H1 (cell line): Measurements from ENCODE around the gene PPP4R1. TPM values are rescaled to one million over a fixed set of nuclear protein-coding genes. Genes with fewer than 3 reads are reported as not detected.

ENCODE experiments used
- CTCF ChIA-PET: fragments of 300-600 bp; sonication (Branson Sonifier 250); formaldehyde crosslinking; loops from one replicate; lab custom pipeline; 2021; ENCODE audit not compliant: partially characterized antibody; lab: Charles Lee
- POLR2A ChIA-PET: fragments of 300-600 bp; sonication (Branson Sonifier 250); formaldehyde crosslinking; loops from one replicate; lab custom pipeline; 2021; ENCODE audit warnings: inconsistent platforms; ENCODE audit not compliant: partially characterized antibody; lab: Charles Lee
- DNase-seq, 2 experiments: peaks; one replicate each; pipeline versions ENCODE4 v3.0.0 to v3.0.0-alpha.2; 2010 to 2022; ENCODE audit warnings: low spot score in 2 of 2, low read depth in 1 of 2, mixed read lengths in 1 of 2
- FAIRE-seq: peaks from 2 replicates; lab custom pipeline; 2011; peaks lifted over from hg19 to GRCh38; lab: Jason Lieb, UNC
- H2AFZ ChIP-seq: 2 replicates; pipeline ENCODE4 v1.8.1; 2012; ENCODE audit warnings: low read length, inconsistent platforms
- H2AK5ac ChIP-seq: 2 replicates; pipeline ENCODE4 v1.6.1; 2013; ENCODE audit warnings: low read depth, low read length
- H2BK120ac ChIP-seq: replicated peaks from 2 replicates; pipeline ENCODE3; 2013; ENCODE audit warnings: low read depth, low read length, inconsistent platforms
- H2BK12ac ChIP-seq: 2 replicates; pipeline ENCODE4 v1.6.1; 2013; ENCODE audit warnings: low read depth, low read length
- H2BK15ac ChIP-seq: 2 replicates; pipeline ENCODE4 v1.6.1; 2013; ENCODE audit warnings: low read length
- H2BK20ac ChIP-seq: 2 replicates; pipeline ENCODE4 v1.6.1; 2013; ENCODE audit warnings: low read length
- H2BK5ac ChIP-seq: 2 replicates; pipeline ENCODE4 v1.6.1; 2013; ENCODE audit warnings: low read depth, low read length
- H3K14ac ChIP-seq: 2 replicates; pipeline ENCODE4 v1.6.1; 2013; ENCODE audit warnings: inconsistent platforms; ENCODE audit not compliant: insufficient read length
- H3K18ac ChIP-seq: 2 replicates; pipeline ENCODE4 v1.6.1; 2013; ENCODE audit warnings: low read length; ENCODE audit errors: extremely low read depth
- H3K23ac ChIP-seq: 2 replicates; pipeline ENCODE4 v1.6.1; 2013; ENCODE audit warnings: inconsistent platforms; ENCODE audit not compliant: insufficient read length
- H3K23me2 ChIP-seq: 2 replicates; pipeline ENCODE4 v1.6.1; 2013; ENCODE audit warnings: low read depth, low read length
- H3K27ac ChIP-seq: 2 replicates; pipeline ENCODE4 v1.6.1; 2011; ENCODE audit warnings: low read depth, low read length, inconsistent platforms
- H3K27me3 ChIP-seq, 4 experiments: replicated peaks in 1 of 4; 1 replicate in 1 of 4; 2 replicates in 3 of 4; pipeline versions ENCODE4 v1.6.1 to v1.8.1; 2011 to 2013; ENCODE audit warnings: low read length in 3 of 4, mild to moderate bottlenecking in 3 of 4, inconsistent platforms in 2 of 4, mixed read lengths in 2 of 4, moderate library complexity in 1 of 4; ENCODE audit not compliant: control insufficient read depth in 3 of 4, insufficient read depth in 3 of 4; ENCODE audit errors: extremely low read depth in 1 of 4
- H3K36me3 ChIP-seq, 4 experiments: 2 replicates each; pipeline versions ENCODE4 v1.6.1 to v1.8.1; 2011 to 2013; ENCODE audit warnings: mild to moderate bottlenecking in 4 of 4, low read length in 3 of 4, moderate library complexity in 2 of 4, control low read depth in 1 of 4, inconsistent platforms in 1 of 4; ENCODE audit not compliant: insufficient read depth in 4 of 4, control insufficient read depth in 2 of 4
- H3K4ac ChIP-seq: replicated peaks from 2 replicates; pipeline ENCODE3; 2013; ENCODE audit warnings: low read length, low read depth, mixed read lengths, inconsistent platforms; ENCODE audit not compliant: insufficient read length
- H3K4me1 ChIP-seq, 4 experiments: replicated peaks in 1 of 4; 1 replicate in 1 of 4; 2 replicates in 3 of 4; pipeline versions ENCODE4 v1.6.1 to v1.8.1; 2011 to 2013; ENCODE audit warnings: low read length in 3 of 4, inconsistent platforms in 2 of 4, mixed read lengths in 1 of 4; ENCODE audit not compliant: insufficient read depth in 4 of 4, control insufficient read depth in 3 of 4
- H3K4me2 ChIP-seq, 2 experiments: 2 replicates each; pipeline versions ENCODE4 v1.6.1 to v1.8.1; 2011 to 2013; ENCODE audit warnings: low read depth in 2 of 2, low read length in 2 of 2, control low read depth in 1 of 2, inconsistent platforms in 1 of 2, mild to moderate bottlenecking in 1 of 2; ENCODE audit not compliant: insufficient read depth in 1 of 2
- H3K4me3 ChIP-seq, 4 experiments: fragments of 200-600, 300-600 bp in 1 of 4; sonication (generic), shearing (Covaris generic), sonication (Bioruptor Twin) in 1 of 4; 2 replicates each; pipeline versions ENCODE4 v1.5.1 to v1.8.1; 2011 to 2016; ENCODE audit warnings: low read length in 4 of 4, low read depth in 3 of 4, control low read depth in 2 of 4, inconsistent platforms in 2 of 4, mild to moderate bottlenecking in 2 of 4, mixed read lengths in 1 of 4, moderate library complexity in 1 of 4; ENCODE audit not compliant: insufficient read depth in 2 of 4; ENCODE audit errors: extremely low read depth in 1 of 4
- H3K56ac ChIP-seq: replicated peaks from 2 replicates; pipeline ENCODE3; 2013; ENCODE audit warnings: low read depth, mild to moderate bottlenecking, mixed read lengths, low read length, inconsistent platforms; ENCODE audit not compliant: insufficient read length
- H3K79me1 ChIP-seq: 2 replicates; pipeline ENCODE4 v1.6.1; 2013; ENCODE audit warnings: low read depth, low read length, control low read depth
- H3K79me2 ChIP-seq, 2 experiments: 2 replicates each; pipeline versions ENCODE4 v1.6.1 to v1.8.1; 2012 to 2013; ENCODE audit warnings: low read length in 2 of 2, mild to moderate bottlenecking in 2 of 2, inconsistent platforms in 1 of 2; ENCODE audit not compliant: insufficient read depth in 2 of 2, control insufficient read depth in 1 of 2
- H3K9ac ChIP-seq, 4 experiments: replicated peaks in 1 of 4; 1 replicate in 1 of 4; 2 replicates in 3 of 4; pipeline versions ENCODE4 v1.6.1 to v1.8.1; 2011 to 2013; ENCODE audit warnings: low read depth in 3 of 4, low read length in 3 of 4, control low read depth in 2 of 4, mild to moderate bottlenecking in 2 of 4, moderate library complexity in 2 of 4, inconsistent platforms in 1 of 4; ENCODE audit errors: extremely low read depth in 1 of 4
- H3K9me3 ChIP-seq, 2 experiments: 2 replicates each; pipeline versions ENCODE4 v1.6.1 to v1.8.1; 2012 to 2013; ENCODE audit warnings: mild to moderate bottlenecking in 2 of 2, moderate library complexity in 2 of 2, control low read depth in 1 of 2, inconsistent platforms in 1 of 2, low read depth in 1 of 2, low read length in 1 of 2, mixed read lengths in 1 of 2; ENCODE audit not compliant: insufficient read depth in 2 of 2
- H4K20me1 ChIP-seq, 2 experiments: replicated peaks in 1 of 2; 2 replicates each; pipeline versions ENCODE3 to v1.8.1; 2011 to 2013; ENCODE audit warnings: inconsistent platforms in 2 of 2, low read length in 2 of 2, mild to moderate bottlenecking in 1 of 2; ENCODE audit not compliant: insufficient read depth in 2 of 2, control insufficient read depth in 1 of 2
- H4K5ac ChIP-seq: 2 replicates; pipeline ENCODE4 v1.6.1; 2013; ENCODE audit warnings: low read length, low read depth, mixed read lengths, inconsistent platforms; ENCODE audit not compliant: insufficient read length
- H4K8ac ChIP-seq: 2 replicates; pipeline ENCODE4 v1.8.0; 2013; ENCODE audit warnings: mild to moderate bottlenecking, moderate library complexity, low read length, inconsistent platforms; ENCODE audit not compliant: insufficient read depth; ENCODE audit errors: extremely low read depth
- H4K91ac ChIP-seq: replicated peaks from 2 replicates; pipeline ENCODE3; 2013; ENCODE audit warnings: low read length, mixed read lengths, inconsistent platforms; ENCODE audit not compliant: insufficient read length
- CREB1 ChIP-seq: IDR thresholded peaks from 2 replicates; pipeline ENCODE4 v1.6.1; 2012; ENCODE audit warnings: inconsistent platforms
- CTBP2 ChIP-seq: IDR thresholded peaks from 2 replicates; pipeline ENCODE4 v1.7.0; 2011; ENCODE audit warnings: borderline replicate concordance, mild to moderate bottlenecking, moderate library complexity, mixed read lengths, low read length; ENCODE audit not compliant: insufficient read depth, insufficient read length
- JUND ChIP-seq: IDR thresholded peaks from 2 replicates; pipeline ENCODE4 v1.6.1; 2011; ENCODE audit warnings: mild to moderate bottlenecking, improper control_type of control experiment, low read length
- WGBS, 2 experiments: shearing (Covaris generic) in 1 of 2; methylation state at CpG; one replicate each; pipeline versions ENCODE4 v1.1.6 to v1.1.7; 2013 to 2015; ENCODE audit warnings: low lambda C conversion rate in 2 of 2, mixed read lengths in 2 of 2, inconsistent platforms in 1 of 2, low coverage in 1 of 2, missing lambda C conversion rate in 1 of 2; ENCODE audit not compliant: insufficient replicate concordance in 2 of 2, insufficient coverage in 1 of 2, insufficient read length in 1 of 2; ENCODE audit errors: extremely low coverage in 1 of 2, missing lambda C conversion rate in 1 of 2; 5-methylcytosine and 5-hydroxymethylcytosine counted together
- polyA plus RNA-seq, 7 experiments: library from polyadenylated mRNA; depleted of rRNA in 3 of 7; stranded (reverse) in 5 of 7; unstranded in 2 of 7; fragments of >200 nt in 5 of 7; fragments of 200-250 nt in 2 of 7; gene quantifications; 1 replicate in 5 of 7; 2 replicates in 1 of 7; 4 replicates in 1 of 7; pipeline versions ENCODE4 v1.2.1 to v1.2.3, GENCODE V29; 2011 to 2013; ENCODE audit warnings: missing spikeins in 2 of 7, mixed read lengths in 2 of 7
- total RNA-seq: library from RNA; stranded (reverse); fragmentation: NEBNext Ultra II Directional; extraction: Animal tissue kit (Norgen Biotek cat#: 25700); gene quantifications from 2 replicates; pipeline ENCODE4 v1.2.1, GENCODE V29; 2021

PPP4R1 gene
- total and polyA plus RNA-seq, 2 of the 8 experiments (the other 6 are each of a cell fraction or from before 2014, with no cell fraction given), result 67.4 to 96.1 TPM

GRCh38 chr18:9570255-9570654 is 44.1 kb downstream of the PPP4R1 start:
- Histone ChIP-seq H2AK5ac (no peak overlapping the region), H4K5ac (no peak overlapping the region), H2BK12ac (no peak overlapping the region), H3K56ac (no peak overlapping the region), H2BK20ac (no peak overlapping the region), H3K9me3 (no peaks in the 10 kb centered on the region), H2BK120ac (no peak overlapping the region), H3K23me2 (no peaks in the 10 kb centered on the region), H3K14ac (no peak overlapping the region), H2BK15ac (no peak overlapping the region), H4K91ac (no peak overlapping the region), H4K20me1 (peaks cover 0 to 2% of the 10 kb centered on the region in 2 experiments), H3K18ac (no peak overlapping the region), H3K4me1 (peaks cover 2 to 3% (median 3%) of the 10 kb centered on the region in 4 experiments; a peak in 5 of 7 replicates), H2BK5ac (no peak overlapping the region), H3K9ac (no peak overlapping the region), H3K36me3 (peaks cover 5 to 29% (median 10%) of the 10 kb centered on the region in 4 experiments; a peak in 5 of 8 replicates), H3K4me3 (no peak overlapping the region), H3K27me3 (no peaks in the 10 kb centered on the region), H4K8ac (no peak overlapping the region), H3K79me1 (no peaks in the 10 kb centered on the region), H3K23ac (no peak overlapping the region), H3K27ac (no peak overlapping the region), H3K79me2 (no peaks in the 10 kb centered on the region), H3K4me2 (no peak overlapping the region), H3K4ac (no peak overlapping the region), H2AFZ (no peak overlapping the region)
- POLR2A ChIA-PET, result interaction anchor here (0.8 kb wide), 1 partner anchor 11 kb away, joined by 3 read pairs; no protein-coding TSS in a partner anchor
- TF ChIP-seq JUND (no peak), CTBP2 (no peak), CREB1 (no peak)
- FAIRE-seq, result no peak
- CTCF ChIA-PET, result interaction anchor here (0.9 to 1.5 kb wide), 2 partner anchors 9 to 102 kb away, joined by 3 to 4 read pairs; no protein-coding TSS in a partner anchor
- WGBS, 2 experiments, result 85% methylated on average over 3 of the region's 3 CpGs; no CpG with 5 or more reads in 1 of the 2 experiments
- no peak for DNase-seq
